Spinal cord (tissue), 10 donors: ENCODE results near the gene LRRC8C. TPM values are rescaled to one million over a fixed set of nuclear protein-coding genes. Genes with fewer than 3 reads are reported as not detected.
"Not testable (repeated sequence)": the region's sequence is repeated elsewhere in the genome, so short reads cannot be mapped to it uniquely, and the experiment has no call there.

ENCODE experiments used
- DNase-seq, 6 donors: peaks; one replicate each; pipeline versions ENCODE4 v3.0.0 to v3.0.0-alpha.2; 2013 to 2015; ENCODE audit warnings: low spot score in 6 of 6, low read depth in 4 of 6
- H3K27ac ChIP-seq: one replicate; pipeline ENCODE4 v1.5.1; 2013; ENCODE audit warnings: low read depth, low read length, control low read depth
- H3K27me3 ChIP-seq: one replicate; pipeline ENCODE4 v1.6.1; 2013; ENCODE audit warnings: low read length; ENCODE audit not compliant: control insufficient read depth, insufficient read depth
- H3K36me3 ChIP-seq: one replicate; pipeline ENCODE4 v1.6.1; 2013; ENCODE audit warnings: low read length; ENCODE audit not compliant: control insufficient read depth, insufficient read depth
- H3K4me1 ChIP-seq: one replicate; pipeline ENCODE4 v1.6.1; 2013; ENCODE audit warnings: low read length; ENCODE audit not compliant: control insufficient read depth, insufficient read depth
- H3K4me3 ChIP-seq: one replicate; pipeline ENCODE4 v1.5.1; 2013; ENCODE audit warnings: low read depth, low read length, control low read depth
- H3K9me3 ChIP-seq: one replicate; pipeline ENCODE4 v1.6.1; 2013; ENCODE audit warnings: low read length; ENCODE audit not compliant: control insufficient read depth, insufficient read depth
- WGBS: methylation state at CpG from one replicate; pipeline ENCODE4 v1.1.5; 2013; ENCODE audit warnings: missing lambda C conversion rate; ENCODE audit not compliant: insufficient coverage; 5-methylcytosine and 5-hydroxymethylcytosine counted together
- long read RNA-seq, 4 donors: transcript quantifications; one replicate each; lab custom pipeline, GENCODE V29; 2026
- polyA plus RNA-seq, 2 donors: library from polyadenylated mRNA; unstranded; fragments of 120-200 nt; gene quantifications; one replicate each; pipeline ENCODE4 v1.2.1, GENCODE V29; 2013; ENCODE audit not compliant: insufficient read length in 2 of 2
- total RNA-seq, 2 donors: library from RNA; depleted of rRNA in 1 of 2; stranded (reverse); fragments of 120-200 nt in 1 of 2; fragments of >200 nt in 1 of 2; gene quantifications; one replicate each; pipeline versions ENCODE4 v1.2.3 to v1.2.4, GENCODE V29; 2013 to 2014
- donor health status: healthy.

LRRC8C gene
- total RNA-seq (10 to 100 TPM; 19.4 to 19.7 TPM), polyA plus RNA-seq (10 to 100 TPM; 10.5 to 14.7 TPM)
- long read RNA-seq, donor 1, full-length matches to known transcripts, result 7 of 7 reads
- long read RNA-seq, donor 1, partial matches to known transcripts, result 0 of 7 reads
- long read RNA-seq, donor 1, other reads (novel, unspliced or antisense), result 0 of 7 reads
- long read RNA-seq, donor 2, full-length matches to known transcripts, result 3 of 3 reads
- long read RNA-seq, donor 2, partial matches to known transcripts, result 0 of 3 reads
- long read RNA-seq, donor 2, other reads (novel, unspliced or antisense), result 0 of 3 reads
- long read RNA-seq, donor 3, full-length matches to known transcripts, result 5 of 5 reads
- long read RNA-seq, donor 3, partial matches to known transcripts, result 0 of 5 reads
- long read RNA-seq, donor 3, other reads (novel, unspliced or antisense), result 0 of 5 reads
- long read RNA-seq, donor 4, full-length matches to known transcripts, result 4 of 4 reads
- long read RNA-seq, donor 4, partial matches to known transcripts, result 0 of 4 reads
- long read RNA-seq, donor 4, other reads (novel, unspliced or antisense), result 0 of 4 reads

- WGBS, result under 1% methylated on average over 76 of the region's 76 CpGs
- peaks cover 11% of the 10 kb centered on the region for H3K4me1 ChIP-seq
- H3K9me3 ChIP-seq, result no peaks in the 10 kb centered on the region
- peak within 1 kb of the TSS; percentile 94 for H3K27ac ChIP-seq
- peak; percentile 58 to 94 (median 74) for DNase-seq
- H3K36me3 ChIP-seq, result no peaks in the 10 kb centered on the region
- H3K27me3 ChIP-seq, result no peaks in the 10 kb centered on the region
- H3K4me3 ChIP-seq, result peak within 1 kb of the TSS; percentile 89
Observed at GRCh38 chr1:89632657-89633247, at the start of gene LRRC8C. Gene LRRC8C (plus strand): TSS chr1:89633120. CDS start chr1:89686474, 53,354 bp downstream.

GRCh38 chr1:89584211-89584610, 48.7 kb upstream of the LRRC8C start:
- no peak overlapping the region for H3K4me3 ChIP-seq
- no peaks in the 10 kb centered on the region for H3K27me3 ChIP-seq
- no peaks in the 10 kb centered on the region for H3K4me1 ChIP-seq
- no peak overlapping the region for H3K27ac ChIP-seq
- H3K9me3 ChIP-seq, result no peaks in the 10 kb centered on the region
- H3K36me3 ChIP-seq, result peaks cover 3% of the 10 kb centered on the region
- peak in 1 of 6 donors; percentile 26 for DNase-seq
- no CpG with 5 or more reads among the region's 2 CpGs for whole genome bisulfite sequencing

- no peaks in the 10 kb centered on the region for H3K4me1 ChIP-seq
- no peaks in the 10 kb centered on the region for H3K9me3 ChIP-seq
- no peak overlapping the region for H3K27ac ChIP-seq
- peaks cover 3% of the 10 kb centered on the region for H3K36me3 ChIP-seq
- WGBS, result 94% methylated on average over 2 of the region's 3 CpGs
- peak in 1 of 6 donors; percentile 72 for DNase-seq
- no peaks in the 10 kb centered on the region for H3K27me3 ChIP-seq
- no peak overlapping the region for H3K4me3 ChIP-seq
Observed at GRCh38 chr1:89584781-89585180, 48.1 kb upstream of the LRRC8C start.

GRCh38 chr1:89587729-89588161, 45.2 kb upstream of the LRRC8C start:
- Histone ChIP-seq H3K4me3 (no peak overlapping the region), H3K4me1 (peaks cover 3% of the 10 kb centered on the region), H3K27me3 (no peaks in the 10 kb centered on the region), H3K9me3 (no peaks in the 10 kb centered on the region), H3K27ac (peak overlapping the region; percentile 43), H3K36me3 (peaks cover under 1% of the 10 kb centered on the region)
- no peak for DNase-seq
- WGBS, result 38% methylated on average over 3 of the region's 4 CpGs

- Histone ChIP-seq H3K4me3 (no peak overlapping the region), H3K36me3 (no peaks in the 10 kb centered on the region), H3K9me3 (no peaks in the 10 kb centered on the region), H3K27me3 (no peaks in the 10 kb centered on the region), H3K4me1 (peaks cover 3% of the 10 kb centered on the region), H3K27ac (no peak overlapping the region)
- no peak for DNase-seq
- WGBS, result no CpG with 5 or more reads among the region's 1 CpG
Observed at GRCh38 chr1:89588480-89588879, 44.4 kb upstream of the LRRC8C start.

- no peaks in the 10 kb centered on the region for H3K27me3 ChIP-seq
- no peak overlapping the region for H3K4me3 ChIP-seq
- H3K9me3 ChIP-seq, result no peaks in the 10 kb centered on the region
- 83% methylated on average over 1 of the region's 1 CpG for WGBS
- H3K4me1 ChIP-seq, result peaks cover 3% of the 10 kb centered on the region
- H3K27ac ChIP-seq, result no peak overlapping the region
- no peak for DNase-seq
- no peaks in the 10 kb centered on the region for H3K36me3 ChIP-seq
Observed at GRCh38 chr1:89589515-89589914, 43.4 kb upstream of the LRRC8C start.

GRCh38 chr1:89590341-89591080, 42.4 kb upstream of the LRRC8C start:
- H3K27ac ChIP-seq, result no peak overlapping the region
- WGBS, result 70% methylated on average over 2 of the region's 6 CpGs

GRCh38 chr1:89592861-89593302, 40.0 kb upstream of the LRRC8C start:
- 90% methylated on average over 10 of the region's 13 CpGs for WGBS
- not testable (repeated sequence) for H3K4me3 ChIP-seq

More at GRCh38 chr1:89590341-89591080, 42.4 kb upstream of the LRRC8C start:
- no peak overlapping the region for H3K4me3 ChIP-seq
- no peak for DNase-seq
- H3K27me3 ChIP-seq, result no peaks in the 10 kb centered on the region
- H3K9me3 ChIP-seq, result no peaks in the 10 kb centered on the region
- peaks cover 3% of the 10 kb centered on the region for H3K4me1 ChIP-seq
- no peaks in the 10 kb centered on the region for H3K36me3 ChIP-seq

GRCh38 chr1:89594096-89594740, 38.7 kb upstream of the LRRC8C start:
- Histone ChIP-seq H3K36me3 (no peaks in the 10 kb centered on the region), H3K4me3 (no peak overlapping the region), H3K27me3 (no peaks in the 10 kb centered on the region), H3K27ac (peak overlapping the region; percentile 38), H3K4me1 (peaks cover 3% of the 10 kb centered on the region), H3K9me3 (no peaks in the 10 kb centered on the region)
- WGBS, result no CpG with 5 or more reads among the region's 4 CpGs
- DNase-seq, result no peak

More at GRCh38 chr1:89592861-89593302, 40.0 kb upstream of the LRRC8C start:
- not testable (repeated sequence) for H3K9me3 ChIP-seq, DNase-seq, H3K4me1 ChIP-seq, H3K36me3 ChIP-seq, H3K27ac ChIP-seq, H3K27me3 ChIP-seq
